HL-60 (cell line): ENCODE results near the gene TMPRSS2.

Experiments used
- POLR2AphosphoS5 ChIP-seq: IDR thresholded peaks from 2 replicates; pipeline ENCODE4 v1.6.1; 2012; ENCODE audit warnings: low read depth
- REST ChIP-seq: IDR thresholded peaks from 2 replicates; pipeline ENCODE4 v1.6.1; 2012; ENCODE audit warnings: low read depth; ENCODE audit not compliant: insufficient replicate concordance
- TF ChIP-seq, protein P1 (sequence below): IDR thresholded peaks from one replicate; pipeline ENCODE4 v1.5.1; 2011; ENCODE audit warnings: low read length, control low read depth, inconsistent platforms; ENCODE audit not compliant: insufficient read depth

- TF ChIP-seq POLR2AphosphoS5 (no peak), REST (no peak)
- TF ChIP-seq, protein P1, sequence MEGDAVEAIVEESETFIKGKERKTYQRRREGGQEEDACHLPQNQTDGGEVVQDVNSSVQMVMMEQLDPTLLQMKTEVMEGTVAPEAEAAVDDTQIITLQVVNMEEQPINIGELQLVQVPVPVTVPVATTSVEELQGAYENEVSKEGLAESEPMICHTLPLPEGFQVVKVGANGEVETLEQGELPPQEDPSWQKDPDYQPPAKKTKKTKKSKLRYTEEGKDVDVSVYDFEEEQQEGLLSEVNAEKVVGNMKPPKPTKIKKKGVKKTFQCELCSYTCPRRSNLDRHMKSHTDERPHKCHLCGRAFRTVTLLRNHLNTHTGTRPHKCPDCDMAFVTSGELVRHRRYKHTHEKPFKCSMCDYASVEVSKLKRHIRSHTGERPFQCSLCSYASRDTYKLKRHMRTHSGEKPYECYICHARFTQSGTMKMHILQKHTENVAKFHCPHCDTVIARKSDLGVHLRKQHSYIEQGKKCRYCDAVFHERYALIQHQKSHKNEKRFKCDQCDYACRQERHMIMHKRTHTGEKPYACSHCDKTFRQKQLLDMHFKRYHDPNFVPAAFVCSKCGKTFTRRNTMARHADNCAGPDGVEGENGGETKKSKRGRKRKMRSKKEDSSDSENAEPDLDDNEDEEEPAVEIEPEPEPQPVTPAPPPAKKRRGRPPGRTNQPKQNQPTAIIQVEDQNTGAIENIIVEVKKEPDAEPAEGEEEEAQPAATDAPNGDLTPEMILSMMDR: no peak
These were observed 28.8 kb upstream of the TMPRSS2 start for GRCh38 chr21:41536827-41537103.
